Skeletal muscle tissue (tissue), 4 donors: Measurements from ENCODE around the gene PTPRR. TPM values are rescaled to one million over a fixed set of nuclear protein-coding genes. Genes with fewer than 3 reads are reported as not detected.

ENCODE experiments used
- H3K27ac ChIP-seq: one replicate; pipeline ENCODE4 v1.7.0; 2013; ENCODE audit warnings: mild to moderate bottlenecking, low read depth, low read length, inconsistent platforms
- H3K27me3 ChIP-seq, 3 donors: one replicate each; pipeline ENCODE4 v1.7.0; 2013; ENCODE audit warnings: low read length in 3 of 3; ENCODE audit not compliant: control insufficient read depth in 3 of 3, insufficient read depth in 3 of 3
- H3K36me3 ChIP-seq, 3 donors: one replicate each; pipeline ENCODE4 v1.7.0; 2013; ENCODE audit warnings: low read length in 3 of 3; ENCODE audit not compliant: control insufficient read depth in 3 of 3, insufficient read depth in 3 of 3
- H3K4me1 ChIP-seq, 3 donors: one replicate each; pipeline ENCODE4 v1.7.0; 2013; ENCODE audit warnings: low read length in 3 of 3, mild to moderate bottlenecking in 3 of 3; ENCODE audit not compliant: control insufficient read depth in 3 of 3, insufficient read depth in 3 of 3
- H3K4me3 ChIP-seq, 3 donors: one replicate each; pipeline ENCODE4 v1.7.0; 2013; ENCODE audit warnings: low read length in 3 of 3
- H3K9ac ChIP-seq, 3 donors: one replicate each; pipeline ENCODE4 v1.7.0; 2013; ENCODE audit warnings: low read length in 3 of 3, mild to moderate bottlenecking in 3 of 3, moderate library complexity in 2 of 3, low read depth in 1 of 3
- H3K9me3 ChIP-seq, 3 donors: one replicate each; pipeline ENCODE4 v1.7.0; 2013; ENCODE audit warnings: low read length in 3 of 3; ENCODE audit not compliant: control insufficient read depth in 3 of 3
- total RNA-seq: library from RNA; depleted of rRNA; stranded (reverse); fragments of >200 nt; gene quantifications from one replicate; pipeline ENCODE4 v1.2.3, GENCODE V29; 2014
- donor health status: Osteomylitis.

Gene PTPRR
- total RNA-seq, 1 donor from 2014 or later = 1.0 TPM

DNA sequence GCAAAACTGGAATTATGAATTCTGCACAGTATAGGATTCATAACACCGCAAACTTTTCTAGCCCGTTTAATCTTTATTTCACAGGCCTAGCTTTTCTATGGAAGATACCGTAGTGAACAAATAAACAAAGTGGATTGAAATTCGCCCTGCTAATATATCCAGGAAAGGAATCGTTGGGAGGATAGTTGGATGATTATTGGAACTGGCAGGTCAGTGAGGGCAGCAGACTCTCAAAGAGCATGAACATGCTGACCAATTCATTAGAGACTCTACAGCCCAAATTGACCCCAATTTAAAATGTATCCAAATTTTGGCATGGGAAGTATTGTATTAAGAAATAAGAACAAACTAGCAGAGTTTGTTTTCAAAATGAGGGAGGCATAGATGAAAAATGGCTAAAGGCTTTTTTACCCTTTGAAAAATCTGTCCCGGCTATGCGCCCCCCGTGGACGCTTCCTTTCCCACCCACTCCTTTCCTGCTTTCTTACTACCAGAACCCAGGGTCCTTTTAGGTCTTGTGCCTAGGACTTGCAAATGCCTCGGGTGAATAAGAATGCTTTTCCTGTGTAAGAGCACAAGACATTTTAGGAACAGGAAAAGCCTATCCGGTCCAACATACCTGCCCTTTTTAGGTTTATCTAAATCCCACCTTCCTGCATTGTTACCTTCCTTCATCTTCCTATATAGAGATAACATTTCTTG, 198.7 kb downstream of the PTPRR start:
- Histone ChIP-seq H3K9ac (no peak overlapping the region), H3K4me1 (no peaks in the 10 kb centered on the region), H3K36me3 (no peaks in the 10 kb centered on the region), H3K4me3 (no peak overlapping the region), H3K27me3 (no peaks in the 10 kb centered on the region), H3K9me3 (no peaks in the 10 kb centered on the region), H3K27ac (peak overlapping the region; percentile 5)

DNA sequence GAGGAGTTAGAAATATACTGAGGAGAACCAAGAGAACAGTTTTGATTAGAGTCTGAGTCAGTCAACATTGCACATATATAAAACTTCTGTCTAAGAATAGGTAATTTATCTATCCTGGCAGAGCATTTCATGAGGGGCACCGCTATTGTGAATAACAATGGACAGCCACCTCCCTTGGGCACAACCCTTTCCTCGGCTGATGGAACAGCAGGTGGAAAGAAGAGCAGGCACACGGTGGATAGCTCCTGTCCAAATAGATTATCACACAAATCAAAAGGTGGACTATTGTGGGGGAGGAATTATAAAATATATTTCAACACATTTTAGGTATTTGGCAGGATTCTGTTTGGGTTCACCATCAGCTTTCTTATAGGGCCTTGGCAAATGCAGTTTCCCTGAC, 199.3 kb downstream of the PTPRR start:
- H3K9ac ChIP-seq = no peak overlapping the region
- no peak overlapping the region for H3K4me3 ChIP-seq
- H3K4me1 ChIP-seq = no peaks in the 10 kb centered on the region
- H3K27me3 ChIP-seq = no peaks in the 10 kb centered on the region
- no peaks in the 10 kb centered on the region for H3K9me3 ChIP-seq
- H3K36me3 ChIP-seq = no peaks in the 10 kb centered on the region
- H3K27ac ChIP-seq = no peak overlapping the region

DNA sequence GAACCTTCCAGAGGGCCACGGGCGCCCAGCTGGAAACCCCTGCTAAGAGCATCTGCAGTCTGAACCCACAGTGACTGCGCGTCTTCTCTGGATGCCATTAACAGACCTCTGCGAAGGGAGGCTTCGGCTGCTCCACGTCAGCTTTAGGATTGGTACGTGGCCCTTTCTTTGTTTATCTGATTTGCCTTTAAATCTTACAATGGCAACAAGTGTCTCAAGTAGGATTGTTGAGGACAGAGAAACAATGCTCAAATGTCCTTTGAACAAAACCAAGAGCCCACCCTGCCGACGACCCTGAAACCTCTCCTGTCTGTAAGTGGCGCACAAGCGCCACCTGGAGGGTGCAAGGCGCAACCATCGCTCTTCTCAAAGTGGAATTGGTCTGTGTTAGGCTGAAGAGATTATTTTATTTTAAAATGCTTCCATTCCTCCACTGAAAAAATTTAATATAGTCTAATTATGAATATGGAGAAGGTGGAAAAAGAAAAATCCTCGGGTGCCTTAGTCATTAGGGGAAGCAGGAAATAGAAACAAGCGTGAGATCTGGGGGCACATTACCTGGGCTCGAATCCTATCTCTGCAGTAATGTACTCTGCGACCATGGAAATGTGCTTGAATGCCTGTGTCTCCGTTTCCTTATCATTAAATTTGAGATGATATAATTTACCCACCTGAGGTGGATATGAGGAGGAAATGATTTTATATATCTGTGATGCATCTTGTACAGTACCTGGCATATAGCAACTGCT, 200.7 kb downstream of the PTPRR start:
- Histone ChIP-seq H3K36me3 (no peaks in the 10 kb centered on the region), H3K4me1 (no peaks in the 10 kb centered on the region), H3K4me3 (peak overlapping the region; percentile 47 to 75 (median 48)), H3K9me3 (no peaks in the 10 kb centered on the region), H3K9ac (peak overlapping the region; percentile 16 to 66 (median 26)), H3K27ac (peak overlapping the region; percentile 28), H3K27me3 (no peaks in the 10 kb centered on the region)

DNA sequence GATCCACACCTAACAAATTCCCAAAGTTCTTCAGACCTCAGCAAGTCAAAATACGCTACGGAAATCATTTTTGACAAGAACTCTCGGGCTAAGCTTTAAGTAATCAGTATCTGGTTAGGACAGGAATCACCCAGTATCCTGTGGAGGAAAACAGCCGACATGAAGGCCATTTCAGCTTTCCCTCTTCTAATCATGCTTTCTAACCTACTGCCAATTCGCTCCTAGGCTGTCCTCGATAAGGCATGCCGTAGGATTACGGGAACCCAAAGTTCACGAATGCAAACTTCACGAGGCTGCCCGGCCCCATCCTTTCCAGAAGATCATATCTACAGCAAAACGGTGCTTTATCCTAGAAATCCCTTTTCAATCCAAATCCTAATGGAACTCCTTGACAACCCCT, 201.5 kb downstream of the PTPRR start:
- Histone ChIP-seq H3K27ac (peak overlapping the region; percentile 28), H3K4me1 (no peaks in the 10 kb centered on the region), H3K9me3 (no peaks in the 10 kb centered on the region), H3K4me3 (no peak overlapping the region), H3K9ac (no peak overlapping the region), H3K36me3 (no peaks in the 10 kb centered on the region), H3K27me3 (no peaks in the 10 kb centered on the region)

DNA sequence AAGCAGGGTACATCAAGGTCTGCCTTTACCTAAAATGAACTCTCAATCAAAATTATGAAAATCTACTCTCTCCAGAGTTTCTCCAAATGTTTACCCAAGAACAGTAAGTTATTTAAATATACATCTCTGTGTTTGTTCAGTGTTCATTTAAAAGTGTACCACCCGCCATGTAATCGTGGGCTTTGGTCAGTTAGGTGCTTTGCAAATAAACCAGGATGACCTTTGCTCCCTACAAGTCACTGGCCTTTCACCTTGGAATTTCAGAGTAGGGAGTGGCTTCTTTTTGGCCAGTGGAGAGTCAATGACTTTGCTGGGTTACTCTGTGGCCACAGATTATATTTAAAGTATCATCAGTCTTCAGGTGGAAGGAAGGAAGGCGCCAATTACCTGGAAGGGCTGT, 208.7 kb downstream of the PTPRR start:
- Histone ChIP-seq H3K36me3 (no peaks in the 10 kb centered on the region), H3K4me3 (no peak overlapping the region), H3K27me3 (no peaks in the 10 kb centered on the region), H3K27ac (no peak overlapping the region), H3K9me3 (no peaks in the 10 kb centered on the region), H3K4me1 (no peaks in the 10 kb centered on the region), H3K9ac (no peak overlapping the region)

DNA sequence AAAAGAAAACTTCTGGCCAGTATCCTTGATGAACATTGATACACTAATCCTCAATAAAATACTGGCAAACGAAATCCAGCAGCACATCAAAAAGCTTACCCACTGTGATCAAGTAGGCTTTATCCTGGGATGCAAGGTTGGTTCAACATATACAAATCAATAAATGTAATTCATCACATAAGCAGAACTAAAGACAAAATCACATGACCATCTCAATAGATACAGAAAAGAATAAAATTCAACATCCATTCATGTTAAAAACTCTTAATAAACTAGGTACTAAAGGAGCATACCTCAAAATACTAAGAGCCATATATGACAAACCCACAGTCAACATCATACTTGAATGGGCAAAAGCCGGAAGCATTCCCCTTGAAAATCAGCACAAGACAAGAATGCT, 211.5 kb downstream of the PTPRR start:
- Histone ChIP-seq H3K9ac (no peak overlapping the region), H3K9me3 (peaks cover 0 to 2% (median 0%) of the 10 kb centered on the region in 3 donors), H3K36me3 (no peaks in the 10 kb centered on the region), H3K27ac (no peak overlapping the region), H3K27me3 (no peaks in the 10 kb centered on the region), H3K4me1 (no peaks in the 10 kb centered on the region), H3K4me3 (no peak overlapping the region)

DNA sequence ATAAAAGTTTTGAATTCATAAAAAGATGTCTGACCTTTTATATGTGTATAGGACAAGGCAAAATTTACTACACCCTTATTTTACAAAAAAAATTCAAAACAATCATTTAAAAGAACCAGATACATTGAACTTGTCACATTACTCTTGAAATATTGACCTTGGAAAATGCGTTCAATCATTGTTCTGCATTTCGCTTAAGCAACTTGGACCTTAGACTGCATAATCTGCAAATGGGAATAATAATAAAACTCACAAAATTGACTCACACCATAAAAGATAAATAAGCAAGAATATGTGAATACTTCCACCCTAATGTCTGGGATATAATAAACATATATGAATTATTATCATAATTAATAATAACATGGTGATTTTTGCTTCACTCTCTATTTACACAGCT, 213.9 kb downstream of the PTPRR start:
- Histone ChIP-seq H3K27me3 (no peaks in the 10 kb centered on the region), H3K4me1 (no peaks in the 10 kb centered on the region), H3K4me3 (no peak overlapping the region), H3K27ac (no peak overlapping the region), H3K9me3 (peaks cover 0 to 2% (median 0%) of the 10 kb centered on the region in 3 donors), H3K9ac (no peak overlapping the region), H3K36me3 (no peaks in the 10 kb centered on the region)

DNA sequence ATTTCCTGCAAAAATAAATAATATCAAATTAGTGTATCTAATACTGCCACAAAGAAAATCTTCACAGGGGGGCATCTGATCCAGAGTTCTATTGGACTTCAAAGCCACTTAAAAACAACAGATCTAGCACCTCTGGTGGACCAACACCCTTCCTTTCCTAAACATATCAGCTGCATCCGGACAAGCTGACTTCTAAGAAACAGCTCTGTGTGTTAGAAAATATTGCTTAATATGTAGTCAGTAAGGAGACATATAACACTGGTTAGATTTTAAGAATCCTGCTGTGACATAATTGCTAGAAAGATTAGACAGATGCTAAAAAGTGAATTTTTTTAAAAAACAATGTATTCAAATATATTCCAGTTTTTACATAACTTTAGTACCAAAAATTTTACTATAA, 222.2 kb downstream of the PTPRR start:
- Histone ChIP-seq H3K27me3 (no peaks in the 10 kb centered on the region), H3K4me1 (no peaks in the 10 kb centered on the region)

DNA sequence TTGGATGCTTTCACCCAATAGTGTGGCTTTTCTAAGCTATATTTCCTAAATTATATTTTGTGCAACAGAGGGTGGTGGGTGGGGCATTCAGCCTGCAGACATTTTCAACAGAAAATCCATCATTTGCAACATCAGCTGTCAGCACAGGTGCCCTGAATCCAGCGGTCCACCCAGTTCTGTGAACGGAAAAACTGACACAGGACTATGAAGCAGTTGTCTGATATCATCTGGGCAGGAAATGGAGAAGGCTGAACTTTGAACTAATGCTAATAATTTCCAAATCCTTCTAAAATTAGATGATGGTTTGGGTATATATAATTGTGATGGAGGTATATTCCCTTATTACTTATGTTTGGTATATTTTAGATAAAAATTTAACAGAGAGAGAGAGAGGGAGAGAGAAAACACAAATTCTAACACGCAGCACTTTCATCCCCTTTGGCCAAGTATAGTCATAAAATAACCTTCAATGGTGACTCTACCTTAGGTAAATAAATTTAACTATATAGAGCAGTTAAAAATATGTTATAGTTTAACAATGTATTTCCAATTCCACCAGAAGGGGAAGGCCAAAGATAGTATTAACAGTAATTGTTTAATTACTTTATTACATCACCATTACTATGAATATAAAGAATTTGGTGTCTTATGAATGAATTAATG, 225.0 kb downstream of the PTPRR start:
- Histone ChIP-seq H3K9ac (no peak overlapping the region), H3K4me1 (no peaks in the 10 kb centered on the region), H3K27me3 (no peaks in the 10 kb centered on the region), H3K4me3 (no peak overlapping the region), H3K36me3 (no peaks in the 10 kb centered on the region), H3K27ac (no peak overlapping the region), H3K9me3 (no peaks in the 10 kb centered on the region)

More for the DNA sequence above, 222.2 kb downstream of the PTPRR start:
- no peak overlapping the region for H3K9ac ChIP-seq
- H3K36me3 ChIP-seq = no peaks in the 10 kb centered on the region
- no peaks in the 10 kb centered on the region for H3K9me3 ChIP-seq
- H3K4me3 ChIP-seq = no peak overlapping the region
- no peak overlapping the region for H3K27ac ChIP-seq

DNA sequence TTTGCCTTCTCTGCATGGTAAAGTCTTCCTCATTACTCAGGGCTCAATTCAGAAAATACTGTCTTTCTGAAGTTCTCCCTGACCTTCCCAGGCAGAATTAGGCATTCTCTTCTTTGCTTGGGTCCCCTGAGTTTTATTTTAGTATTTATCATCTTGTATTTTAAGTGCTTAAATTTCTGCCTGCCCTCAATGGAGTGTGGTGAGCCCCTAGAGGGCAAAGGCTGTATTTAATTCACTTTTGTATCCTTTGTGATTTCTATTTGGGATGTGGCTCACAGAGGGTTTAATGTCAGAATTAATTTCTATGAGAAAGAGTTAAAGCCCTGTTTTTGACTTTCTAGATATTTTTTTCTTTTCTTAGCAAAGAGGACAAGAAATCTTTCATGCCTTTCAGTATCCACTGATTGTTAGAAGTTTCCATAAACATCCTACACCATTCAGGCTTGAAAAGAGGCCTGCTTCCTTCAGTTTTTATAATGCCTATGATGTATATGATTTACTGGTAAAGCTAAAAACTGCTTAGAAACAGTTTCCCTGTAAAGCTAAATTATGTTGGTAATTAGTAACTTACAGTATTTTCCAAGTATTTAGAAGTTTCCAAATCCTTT, 227.8 kb downstream of the PTPRR start:
- no peaks in the 10 kb centered on the region for H3K9me3 ChIP-seq
- no peaks in the 10 kb centered on the region for H3K4me1 ChIP-seq
- no peaks in the 10 kb centered on the region for H3K36me3 ChIP-seq

More for the DNA sequence above, 227.8 kb downstream of the PTPRR start:
- H3K9ac ChIP-seq = no peak overlapping the region
- no peak overlapping the region for H3K27ac ChIP-seq
- no peak overlapping the region for H3K4me3 ChIP-seq
- no peaks in the 10 kb centered on the region for H3K27me3 ChIP-seq
